ENCODE measurements around the gene ARPC5.

ARPC5 gene

DNA sequence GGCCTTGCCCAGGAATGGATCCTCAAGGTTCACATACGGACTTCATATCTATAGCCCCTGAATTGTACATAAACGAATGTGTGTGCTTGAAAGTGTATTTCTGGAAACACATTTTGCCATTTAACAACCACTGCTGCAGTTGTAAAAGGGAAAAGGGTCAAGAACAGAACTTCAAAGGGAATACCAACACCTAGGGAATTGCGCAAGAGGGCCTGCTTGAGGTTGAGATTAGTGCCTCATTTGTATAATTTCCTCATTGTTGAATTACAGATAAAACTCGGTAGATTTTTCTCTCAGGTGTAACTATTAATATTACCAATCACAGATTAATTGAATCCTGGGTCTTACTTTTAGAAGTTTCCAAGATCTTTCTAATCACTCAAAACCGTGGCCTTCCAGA, 51.4 kb downstream of the ARPC5 start:
- no peak for DNase-seq

DNA sequence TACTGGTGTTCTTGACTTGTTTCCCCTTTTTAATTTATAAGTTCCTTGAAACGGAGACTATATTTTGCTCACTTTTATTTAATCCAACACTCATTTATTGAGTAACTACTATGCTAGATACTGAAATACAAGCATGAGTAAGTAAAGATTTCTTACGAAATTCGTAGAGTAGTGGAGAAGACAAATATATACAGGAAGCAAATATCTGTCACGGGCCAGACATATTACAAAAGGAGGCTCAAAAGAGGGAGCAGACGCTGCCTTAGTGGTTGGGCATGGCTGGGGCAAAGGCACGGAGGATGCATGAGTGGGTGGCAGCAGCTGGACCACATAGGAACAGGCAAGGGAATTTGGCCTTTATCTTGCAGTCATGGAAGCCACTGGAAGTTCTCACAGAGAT, 52.1 kb downstream of the ARPC5 start:
- DNase-seq = no peak

DNA sequence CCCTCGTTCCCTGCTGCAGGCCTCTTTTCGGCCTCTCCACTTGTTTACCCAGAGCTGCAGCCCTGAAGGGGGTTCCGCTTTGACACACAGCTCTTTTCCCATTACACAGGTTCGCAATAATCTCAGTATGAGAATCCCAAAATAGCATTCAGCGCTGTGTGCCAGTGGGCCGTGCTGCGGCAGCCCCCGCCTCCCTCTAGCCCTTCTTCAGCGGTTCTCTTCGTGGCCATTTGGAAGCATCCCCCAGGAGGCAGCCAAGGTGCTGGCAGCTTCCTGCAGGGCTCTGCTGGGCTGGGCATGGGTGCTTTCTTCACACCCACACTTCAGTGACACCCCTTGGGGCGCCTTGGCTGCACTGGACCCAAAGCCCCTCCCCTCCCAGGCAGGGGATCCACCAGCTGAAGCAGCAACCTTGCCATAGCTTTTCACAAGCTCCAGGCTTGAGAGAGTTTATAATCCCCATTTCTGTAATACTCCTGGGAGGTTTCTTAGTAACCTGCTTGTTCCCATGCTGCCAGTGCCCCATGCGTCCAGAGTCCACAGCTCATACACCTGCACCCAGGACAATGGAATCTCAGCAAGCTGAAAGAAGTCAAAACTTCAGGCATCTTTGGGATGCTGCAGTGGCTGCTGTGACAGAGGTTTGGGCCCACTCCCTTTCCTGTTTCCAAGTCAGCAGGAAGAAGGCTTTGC, 53.4 kb downstream of the ARPC5 start:
- no peak for DNase-seq

DNA sequence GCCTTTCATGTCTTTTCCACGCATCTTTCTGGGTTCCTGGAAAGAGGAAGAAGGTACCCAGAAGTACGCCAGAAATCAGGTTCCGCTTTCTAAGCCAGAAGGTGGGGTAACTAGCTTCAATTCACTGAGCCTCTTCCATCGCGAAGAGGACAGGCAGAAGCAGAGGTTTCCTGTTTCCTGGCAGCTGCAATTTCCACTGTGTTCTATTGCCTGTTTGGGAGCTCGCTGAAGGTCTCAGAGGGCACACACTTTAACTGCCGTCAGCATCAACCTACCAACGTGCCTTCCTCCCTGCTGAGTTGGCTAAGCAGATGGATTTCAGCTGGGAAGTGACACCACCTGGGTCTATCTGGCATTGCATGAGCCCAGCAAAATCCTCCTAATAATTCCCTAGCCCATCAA, 55.3 kb downstream of the ARPC5 start:
- no peak for DNase-seq

DNA sequence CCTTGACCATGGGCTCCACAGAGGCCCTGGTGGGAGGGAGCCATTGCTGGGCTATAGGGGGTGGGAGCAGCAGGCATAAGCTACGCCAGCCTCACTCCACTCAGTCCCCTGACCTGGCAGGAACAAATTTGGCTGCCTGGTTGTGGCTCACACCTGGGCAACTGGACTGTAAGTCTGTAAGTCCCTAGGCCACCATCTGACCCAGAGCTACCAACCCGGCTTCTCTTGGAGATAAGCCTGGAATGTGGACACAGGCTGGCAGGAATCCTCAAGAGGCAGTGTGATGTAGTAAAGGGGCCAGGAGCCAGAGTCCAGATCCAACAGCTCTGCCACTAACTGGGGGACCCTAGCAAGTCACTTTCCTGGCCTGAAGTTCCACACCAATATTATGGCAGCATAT, 56.7 kb downstream of the ARPC5 start:
- no peak for DNase-seq

DNA sequence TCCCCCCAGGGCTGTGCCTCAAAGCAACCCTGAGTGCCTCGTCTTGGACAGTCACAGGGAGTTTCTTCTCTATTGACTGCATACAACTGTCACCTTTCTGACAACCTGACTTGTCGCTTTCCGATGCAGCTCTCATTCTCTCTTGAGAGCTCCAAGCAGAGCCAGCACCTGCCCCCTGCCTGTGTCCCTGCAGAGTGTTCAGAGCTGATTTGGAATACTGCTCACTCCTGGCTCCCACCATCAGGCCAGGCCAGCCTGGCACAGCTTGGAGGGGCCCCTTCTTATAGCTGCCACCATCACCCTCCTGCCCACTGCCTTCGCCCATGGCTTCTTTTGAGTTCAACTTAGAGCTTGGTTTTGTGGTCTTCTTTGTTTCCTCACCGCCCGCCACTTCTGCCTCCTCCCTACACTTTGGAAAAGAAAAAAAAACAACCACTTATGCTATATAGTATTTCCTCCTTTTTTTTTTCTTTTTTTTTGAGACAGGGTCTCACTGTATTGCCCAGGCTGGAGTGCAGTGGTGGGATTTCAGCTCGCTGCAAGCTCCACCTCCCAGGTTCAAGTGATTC, 57.6 kb downstream of the ARPC5 start:
- DNase-seq = no peak

DNA sequence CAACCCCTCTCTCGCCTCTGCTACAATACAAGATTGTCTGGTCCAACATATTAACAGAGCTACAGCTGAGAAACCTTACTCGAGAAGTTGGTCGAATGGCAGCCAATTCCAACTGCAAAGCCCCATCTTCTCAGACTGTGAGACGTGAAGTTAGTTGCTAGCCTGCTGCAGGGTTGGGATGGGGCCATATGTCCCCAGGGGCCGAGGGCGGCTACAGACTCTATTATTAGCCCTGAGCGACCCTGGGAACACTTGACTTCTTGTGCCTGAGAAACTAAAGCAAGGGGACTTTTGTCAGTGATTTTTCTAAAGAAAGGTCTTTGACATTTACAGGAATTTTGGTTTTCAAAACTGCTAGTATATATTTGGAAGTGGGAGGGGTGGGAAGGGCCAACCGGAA, 59.0 kb downstream of the ARPC5 start:
- no peak for DNase-seq

DNA sequence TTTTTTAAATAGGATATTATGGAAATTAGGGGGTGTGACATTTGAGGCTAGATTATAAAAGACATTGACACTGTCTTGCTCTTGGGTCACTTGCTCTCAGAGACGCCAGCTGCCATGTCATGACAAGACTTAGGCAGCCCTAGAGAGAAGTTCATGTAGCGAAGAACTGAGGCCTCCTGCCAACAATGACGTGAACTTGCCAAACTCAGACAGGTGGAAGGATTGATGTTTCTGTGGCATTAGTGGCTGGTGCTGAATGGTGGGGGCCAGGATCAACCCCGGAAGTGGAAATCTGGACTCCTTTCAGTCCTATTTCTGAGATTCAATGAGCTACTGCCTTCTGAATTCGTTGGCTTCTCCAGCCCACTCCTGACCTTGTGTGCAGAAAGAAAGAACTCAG, 60.0 kb downstream of the ARPC5 start:
- no peak for DNase-seq

DNA sequence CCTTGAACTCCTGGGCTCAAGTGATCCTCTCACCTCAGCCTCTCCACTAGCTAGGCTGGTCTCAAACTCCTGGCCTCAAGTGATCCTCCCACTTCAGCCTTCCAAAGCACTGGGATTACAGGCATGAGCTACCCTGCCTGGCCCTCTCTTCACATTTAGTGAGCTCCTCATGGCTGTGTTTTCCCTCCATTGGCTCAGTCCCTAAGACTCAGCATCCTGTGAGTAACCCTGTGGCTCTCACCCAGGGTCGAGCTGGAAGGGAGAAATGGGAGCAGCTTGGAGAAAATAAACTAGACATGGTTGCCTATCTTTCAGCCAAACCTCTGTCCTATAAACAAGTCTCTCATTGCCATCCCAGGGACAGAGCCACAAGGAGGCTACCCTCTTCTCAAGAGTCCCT, 62.9 kb downstream of the ARPC5 start:
- no peak for DNase-seq

DNA sequence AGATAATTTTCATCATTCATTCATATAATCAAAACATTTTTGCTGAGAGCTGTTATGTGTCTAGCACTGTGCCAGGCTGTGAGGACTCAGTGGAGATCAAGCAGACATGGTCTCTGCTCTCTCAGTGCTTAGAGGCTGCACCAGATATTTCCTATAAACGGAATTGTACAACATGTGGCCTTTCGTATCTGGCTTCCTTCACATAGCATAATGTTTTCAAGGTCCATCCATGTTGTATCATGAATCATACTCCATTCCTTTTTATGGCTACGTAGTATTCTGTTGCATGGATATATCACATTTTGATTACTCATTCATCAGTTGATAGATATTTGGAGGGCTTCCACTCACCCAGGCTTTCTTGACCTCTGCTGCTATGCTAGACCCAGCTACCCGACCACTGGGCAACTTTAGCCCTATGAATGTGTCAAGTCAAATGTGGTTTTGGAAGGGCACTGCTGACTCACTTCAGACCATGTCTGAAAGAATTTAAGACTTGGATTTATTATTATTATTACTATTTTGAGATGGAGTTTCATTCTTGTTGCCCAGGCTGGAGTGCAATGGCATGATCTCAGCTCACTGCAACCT, 63.8 kb downstream of the ARPC5 start:
- no peak for DNase-seq
